SH-SY5Y (cell line): ENCODE data around the gene KCNG2.

Experiments used
- GATA2 ChIP-seq: IDR thresholded peaks from 2 replicates; pipeline ENCODE4 v1.6.1; 2011; ENCODE audit warnings: mild to moderate bottlenecking, low read depth, low read length
- GATA3 ChIP-seq: IDR thresholded peaks from 2 replicates; pipeline ENCODE4 v1.6.1; 2011; ENCODE audit warnings: low read depth, mild to moderate bottlenecking, low read length, moderate library complexity

- no peak for TF ChIP-seq GATA2
- no peak for TF ChIP-seq GATA3
Measured at GRCh38 chr18:79828258-79828657, 30.5 kb downstream of the KCNG2 start.
